ENCODE measurements around the gene DOCK7. TPM values are rescaled to one million over a fixed set of nuclear protein-coding genes. Genes with fewer than 3 reads are reported as not detected.

The DOCK7 gene
- polyA plus RNA-seq, 1 of the 3 experiments (the other 2 are of a cell fraction): 27.6 TPM

DNA sequence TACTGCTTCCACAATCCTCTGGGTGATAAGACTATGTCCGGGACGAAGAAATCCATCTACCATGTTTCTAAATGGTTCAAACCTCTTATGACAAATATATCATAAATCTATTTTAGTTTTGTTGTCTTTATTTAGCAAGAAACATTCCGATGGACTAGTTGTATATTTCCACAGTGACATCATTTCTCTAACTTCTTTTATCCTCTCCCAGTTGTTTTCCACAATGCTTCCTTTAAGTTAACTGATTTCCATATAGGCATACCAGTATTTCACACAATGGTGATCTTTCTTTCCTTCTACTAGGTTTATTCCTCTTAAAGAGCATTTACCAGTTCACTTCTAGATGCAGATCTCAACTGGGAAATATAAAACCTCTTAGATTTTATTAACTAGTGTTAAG is 206.5 kb downstream of the DOCK7 start:
- Histone ChIP-seq H3K4me1 (ENCODE audit: control insufficient read depth in 1 of 2, insufficient read depth in 2 of 2, low read depth in 1 of 2, low read length in 1 of 2) (no peaks in the 10 kb centered on the region; a peak in 1 of 4 replicates), H3K79me2 (ENCODE audit: insufficient read depth) (no peaks in the 10 kb centered on the region; the same call in none of the 2 replicates), H3F3A (replicated peaks; ENCODE audit: insufficient read depth) (peaks cover 8% of the 10 kb centered on the region), H3K27me3 (ENCODE audit: insufficient read depth) (no peaks in the 10 kb centered on the region), H2AFZ (ENCODE audit: low read depth) (no peak overlapping the region), H3K4me3 (ENCODE audit: low read depth in 2 of 2, low read length in 1 of 2) (no peak overlapping the region), H4K20me1 (ENCODE audit: insufficient read depth) (no peaks in the 10 kb centered on the region), H3K9me3 (no peaks in the 10 kb centered on the region), H3K9me2 (no peaks in the 10 kb centered on the region), H3K36me3 (replicated peaks in 1 of 2; ENCODE audit: control insufficient read depth in 1 of 2, insufficient read depth in 2 of 2, low read length in 1 of 2) (peaks cover 10 to 30% of the 10 kb centered on the region in 2 experiments), H3K27ac (ENCODE audit: low read depth in 2 of 2, low read length in 1 of 2) (no peak overlapping the region), H3K9ac (no peak overlapping the region), H3K4me2 (no peak overlapping the region)
- 92% methylated on average over 3 of the region's 3 CpGs for WGBS (ENCODE audit: low lambda C conversion rate)
- TF ChIP-seq NRF1 (IDR thresholded peaks at IDR 0.05; ENCODE audit: low read depth, low read length) (no peak), FOXJ3 (CRISPR knock-in tag; IDR thresholded peaks at IDR 0.05) (no peak), POLR2AphosphoS5 (IDR thresholded peaks at IDR 0.05; ENCODE audit: low read depth, low read length) (no peak), TCF12 (IDR thresholded peaks at IDR 0.05) (no peak), FOSL2 (IDR thresholded peaks at IDR 0.05; ENCODE audit: borderline replicate concordance, low read depth) (no peak), EP300 (IDR thresholded peaks at IDR 0.05; ENCODE audit: borderline replicate concordance in 1 of 2, low read depth in 1 of 2, low read length in 1 of 2) (no peak)
- TF ChIP-seq, protein P1, sequence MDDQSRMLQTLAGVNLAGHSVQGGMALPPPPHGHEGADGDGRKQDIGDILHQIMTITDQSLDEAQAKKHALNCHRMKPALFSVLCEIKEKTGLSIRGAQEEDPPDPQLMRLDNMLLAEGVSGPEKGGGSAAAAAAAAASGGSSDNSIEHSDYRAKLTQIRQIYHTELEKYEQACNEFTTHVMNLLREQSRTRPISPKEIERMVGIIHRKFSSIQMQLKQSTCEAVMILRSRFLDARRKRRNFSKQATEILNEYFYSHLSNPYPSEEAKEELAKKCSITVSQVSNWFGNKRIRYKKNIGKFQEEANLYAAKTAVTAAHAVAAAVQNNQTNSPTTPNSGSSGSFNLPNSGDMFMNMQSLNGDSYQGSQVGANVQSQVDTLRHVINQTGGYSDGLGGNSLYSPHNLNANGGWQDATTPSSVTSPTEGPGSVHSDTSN (IDR thresholded peaks at IDR 0.05): no peak
- no peak for DNase-seq
- ChIA-PET CTCF (interaction anchor here (0.8 to 0.9 kb wide), 2 partner anchors 26 to 265 kb away, joined by 3 read pairs; no protein-coding TSS in a partner anchor), POLR2A (interaction anchor here (0.6 kb wide), 1 partner anchor 45 kb away, joined by 3 read pairs; no protein-coding TSS in a partner anchor)

DNA sequence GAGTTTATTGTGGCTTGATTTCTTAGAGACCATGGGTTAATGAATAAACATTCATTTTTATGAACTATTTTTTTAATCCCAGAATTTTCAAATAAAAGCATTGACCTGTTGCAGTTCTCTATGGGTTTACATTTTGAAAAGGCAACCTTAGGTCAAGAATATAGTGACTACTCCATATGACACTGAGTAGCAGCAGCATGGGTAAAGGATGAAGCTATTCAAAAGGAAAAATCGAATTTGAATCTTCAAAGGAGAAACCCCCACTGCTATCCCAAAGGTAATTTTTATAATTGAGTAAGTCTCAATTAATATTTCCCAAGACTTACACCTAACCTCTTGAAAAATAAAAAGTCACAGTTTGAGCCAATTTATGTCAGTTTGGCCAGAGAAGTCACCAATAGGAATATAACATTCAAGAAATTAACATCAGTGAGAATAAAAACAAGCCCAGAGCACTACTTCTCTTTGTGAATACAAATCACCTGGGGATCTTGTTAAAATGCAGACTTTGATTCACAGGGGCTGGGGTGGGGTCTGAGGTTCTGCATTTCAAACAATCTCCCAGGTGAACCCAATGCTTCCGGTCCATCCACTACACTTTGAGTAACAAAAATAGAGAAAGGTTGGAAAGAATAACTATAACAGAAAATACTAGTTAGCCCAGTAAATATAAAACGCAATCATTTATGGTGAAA is 211.5 kb downstream of the DOCK7 start:
- Histone ChIP-seq H3K9me3 (no peaks in the 10 kb centered on the region), H3K36me3 (replicated peaks in 1 of 2; ENCODE audit: control insufficient read depth in 1 of 2, insufficient read depth in 2 of 2, low read length in 1 of 2) (peaks cover 46 to 58% of the 10 kb centered on the region in 2 experiments), H3K27ac (ENCODE audit: low read depth in 2 of 2, low read length in 1 of 2) (no peak overlapping the region), H3K9me2 (no peaks in the 10 kb centered on the region), H3K79me2 (ENCODE audit: insufficient read depth) (no peaks in the 10 kb centered on the region; the same call in 1 of the 2 replicates), H3K4me1 (ENCODE audit: control insufficient read depth in 1 of 2, insufficient read depth in 2 of 2, low read depth in 1 of 2, low read length in 1 of 2) (no peaks in the 10 kb centered on the region), H2AFZ (ENCODE audit: low read depth) (no peak overlapping the region), H3F3A (replicated peaks; ENCODE audit: insufficient read depth) (no peaks in the 10 kb centered on the region), H3K4me3 (ENCODE audit: low read depth in 2 of 2, low read length in 1 of 2) (no peak overlapping the region), H4K20me1 (ENCODE audit: insufficient read depth) (no peaks in the 10 kb centered on the region), H3K4me2 (no peak overlapping the region), H3K27me3 (ENCODE audit: insufficient read depth) (no peaks in the 10 kb centered on the region), H3K9ac (no peak overlapping the region)
- 98% methylated on average over 3 of the region's 3 CpGs for WGBS (ENCODE audit: low lambda C conversion rate)
- CTCF ChIA-PET: no interaction called here
- POLR2A ChIA-PET: interaction anchor here (0.5 kb wide), 1 partner anchor 425 kb away, joined by 3 read pairs; no protein-coding TSS in a partner anchor
- DNase-seq: no peak
- TF ChIP-seq MXI1 (IDR thresholded peaks at IDR 0.05; ENCODE audit: low read depth, low read length) (no peak), RFX5 (IDR thresholded peaks at IDR 0.05; ENCODE audit: low read length) (no peak), FOXM1 (IDR thresholded peaks at IDR 0.05; ENCODE audit: low read depth) (no peak), SMC3 (IDR thresholded peaks at IDR 0.05; ENCODE audit: low read depth, low read length) (no peak), GABPA (IDR thresholded peaks at IDR 0.05; ENCODE audit: low read depth) (no peak), NRF1 (IDR thresholded peaks at IDR 0.05; ENCODE audit: low read depth, low read length) (no peak), RCOR1 (IDR thresholded peaks at IDR 0.05; ENCODE audit: low read length) (no peak), JUND (IDR thresholded peaks at IDR 0.05) (no peak), FOXJ3 (CRISPR knock-in tag; IDR thresholded peaks at IDR 0.05) (no peak), SIN3A (IDR thresholded peaks at IDR 0.05; ENCODE audit: borderline replicate concordance, low read depth, low read length) (no peak), ELF1 (IDR thresholded peaks at IDR 0.05) (no peak), GATA2 (CRISPR knock-in tag; IDR thresholded peaks at IDR 0.05) (no peak)
- TF ChIP-seq, protein P2, sequence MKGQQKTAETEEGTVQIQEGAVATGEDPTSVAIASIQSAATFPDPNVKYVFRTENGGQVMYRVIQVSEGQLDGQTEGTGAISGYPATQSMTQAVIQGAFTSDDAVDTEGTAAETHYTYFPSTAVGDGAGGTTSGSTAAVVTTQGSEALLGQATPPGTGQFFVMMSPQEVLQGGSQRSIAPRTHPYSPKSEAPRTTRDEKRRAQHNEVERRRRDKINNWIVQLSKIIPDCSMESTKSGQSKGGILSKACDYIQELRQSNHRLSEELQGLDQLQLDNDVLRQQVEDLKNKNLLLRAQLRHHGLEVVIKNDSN (IDR thresholded peaks at IDR 0.05; ENCODE audit: borderline replicate concordance, low read depth): no peak
- TF ChIP-seq, protein P1 (IDR thresholded peaks at IDR 0.05): no peak
- TF ChIP-seq, protein P3, sequence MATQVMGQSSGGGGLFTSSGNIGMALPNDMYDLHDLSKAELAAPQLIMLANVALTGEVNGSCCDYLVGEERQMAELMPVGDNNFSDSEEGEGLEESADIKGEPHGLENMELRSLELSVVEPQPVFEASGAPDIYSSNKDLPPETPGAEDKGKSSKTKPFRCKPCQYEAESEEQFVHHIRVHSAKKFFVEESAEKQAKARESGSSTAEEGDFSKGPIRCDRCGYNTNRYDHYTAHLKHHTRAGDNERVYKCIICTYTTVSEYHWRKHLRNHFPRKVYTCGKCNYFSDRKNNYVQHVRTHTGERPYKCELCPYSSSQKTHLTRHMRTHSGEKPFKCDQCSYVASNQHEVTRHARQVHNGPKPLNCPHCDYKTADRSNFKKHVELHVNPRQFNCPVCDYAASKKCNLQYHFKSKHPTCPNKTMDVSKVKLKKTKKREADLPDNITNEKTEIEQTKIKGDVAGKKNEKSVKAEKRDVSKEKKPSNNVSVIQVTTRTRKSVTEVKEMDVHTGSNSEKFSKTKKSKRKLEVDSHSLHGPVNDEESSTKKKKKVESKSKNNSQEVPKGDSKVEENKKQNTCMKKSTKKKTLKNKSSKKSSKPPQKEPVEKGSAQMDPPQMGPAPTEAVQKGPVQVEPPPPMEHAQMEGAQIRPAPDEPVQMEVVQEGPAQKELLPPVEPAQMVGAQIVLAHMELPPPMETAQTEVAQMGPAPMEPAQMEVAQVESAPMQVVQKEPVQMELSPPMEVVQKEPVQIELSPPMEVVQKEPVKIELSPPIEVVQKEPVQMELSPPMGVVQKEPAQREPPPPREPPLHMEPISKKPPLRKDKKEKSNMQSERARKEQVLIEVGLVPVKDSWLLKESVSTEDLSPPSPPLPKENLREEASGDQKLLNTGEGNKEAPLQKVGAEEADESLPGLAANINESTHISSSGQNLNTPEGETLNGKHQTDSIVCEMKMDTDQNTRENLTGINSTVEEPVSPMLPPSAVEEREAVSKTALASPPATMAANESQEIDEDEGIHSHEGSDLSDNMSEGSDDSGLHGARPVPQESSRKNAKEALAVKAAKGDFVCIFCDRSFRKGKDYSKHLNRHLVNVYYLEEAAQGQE (IDR thresholded peaks at IDR 0.05; ENCODE audit: low read depth, low read length): no peak
- TF ChIP-seq, protein P4, sequence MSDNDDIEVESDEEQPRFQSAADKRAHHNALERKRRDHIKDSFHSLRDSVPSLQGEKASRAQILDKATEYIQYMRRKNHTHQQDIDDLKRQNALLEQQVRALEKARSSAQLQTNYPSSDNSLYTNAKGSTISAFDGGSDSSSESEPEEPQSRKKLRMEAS (IDR thresholded peaks at IDR 0.05; ENCODE audit: low read depth): no peak

Measured in SK-N-SH (cell line).